PC-9 (cell line): ENCODE measurements around the gene PRKX. TPM values are rescaled to one million over a fixed set of nuclear protein-coding genes. Genes with fewer than 3 reads are reported as not detected.
"Not testable (repeated sequence)": the region's sequence is repeated elsewhere in the genome, so short reads cannot be mapped to it uniquely, and the experiment has no call there.

Experiments used
- BruUV-seq: library from RNA; stranded (reverse); fragments of 400-500 nt; replicated peaks from 2 replicates; lab custom pipeline; 2021; lab: Mats Ljungman, UMichigan
- CTCF ChIA-PET: fragments of 300-600 bp; sonication (Branson Sonifier 250); formaldehyde crosslinking; loops from one replicate; lab custom pipeline; 2022; ENCODE audit warnings: antibody characterized with exemption; lab: Charles Lee
- POLR2A ChIA-PET: fragments of 300-600 bp; sonication (Branson Sonifier 250); formaldehyde crosslinking; loops from one replicate; lab custom pipeline; 2022; ENCODE audit warnings: antibody characterized with exemption; ENCODE audit not compliant: unreplicated experiment; lab: Charles Lee
- DNase-seq, 2 experiments: peaks; one replicate each; pipeline versions ENCODE4 v3.0.0 to v3.0.0-alpha.2; 2015 to 2022; ENCODE audit warnings: mixed read lengths in 1 of 2
- H2AFZ ChIP-seq: fragments of 200-600 bp; sonication (generic); 2 replicates; pipeline ENCODE4 v1.8.1; 2017; ENCODE audit warnings: antibody characterized with exemption
- H3F3A ChIP-seq: fragments of 200-600 bp; sonication (generic); 2 replicates; pipeline ENCODE4 v1.8.1; 2017; ENCODE audit warnings: antibody characterized with exemption, mild to moderate bottlenecking, low read depth; ENCODE audit not compliant: insufficient read depth
- H3K27ac ChIP-seq: fragments of 200-600 bp; sonication (generic); 2 replicates; pipeline ENCODE4 v1.6.1; 2016; ENCODE audit warnings: mixed run types
- H3K27me3 ChIP-seq: fragments of 200-600 bp; sonication (generic); 2 replicates; pipeline ENCODE4 v1.6.1; 2016; ENCODE audit warnings: low read depth, mixed run types; ENCODE audit not compliant: insufficient read depth
- H3K36me3 ChIP-seq: fragments of 200-600 bp; sonication (generic); 2 replicates; pipeline ENCODE4 v1.6.1; 2016; ENCODE audit warnings: low read depth, mixed run types
- H3K4me1 ChIP-seq: fragments of 200-600 bp; sonication (generic); replicated peaks from 2 replicates; pipeline ENCODE4 v1.6.1; 2016; ENCODE audit warnings: mixed run types; ENCODE audit not compliant: insufficient read depth
- H3K4me2 ChIP-seq: fragments of 200-600 bp; sonication (generic); 2 replicates; pipeline ENCODE4 v1.6.1; 2017; ENCODE audit warnings: mixed run types
- H3K4me3 ChIP-seq: fragments of 200-600 bp; sonication (generic); 2 replicates; pipeline ENCODE4 v1.6.1; 2016; ENCODE audit warnings: mixed run types
- H3K79me2 ChIP-seq: fragments of 200-600 bp; sonication (generic); 2 replicates; pipeline ENCODE4 v1.6.1; 2017; ENCODE audit warnings: low read depth, mixed run types
- H3K9me2 ChIP-seq: fragments of 200-600 bp; sonication (generic); 2 replicates; pipeline ENCODE4 v1.8.1; 2017; ENCODE audit warnings: mild to moderate bottlenecking; ENCODE audit not compliant: insufficient read depth
- H3K9me3 ChIP-seq: fragments of 200-600 bp; sonication (generic); 2 replicates; pipeline ENCODE4 v1.8.1; 2016; ENCODE audit warnings: low read depth; ENCODE audit not compliant: insufficient read depth
- H4K20me1 ChIP-seq: fragments of 200-600 bp; sonication (generic); 2 replicates; pipeline ENCODE4 v1.8.1; 2017; ENCODE audit not compliant: insufficient read depth
- CTCF ChIP-seq: fragments of 200-600 bp; sonication (generic); conservative IDR thresholded peaks from 2 replicates; pipeline ENCODE4 v1.6.1; 2017; ENCODE audit warnings: mixed run types, antibody characterized with exemption, mild to moderate bottlenecking, moderate library complexity
- EZH2 ChIP-seq: fragments of 200-600 bp; sonication (generic); IDR thresholded peaks from 2 replicates; pipeline ENCODE4 v1.8.0; 2017; ENCODE audit warnings: antibody characterized with exemption, low read depth
- intact Hi-C: fragments of 100-400 bp; cut with micrococcal nuclease; formaldehyde crosslinking; loops from one replicate; pipeline ENCODE4 v1.10.0; 2022; ENCODE audit not compliant: unreplicated experiment
- total RNA-seq: library from RNA; stranded (reverse); gene quantifications from 2 replicates; pipeline ENCODE4 v1.2.3, GENCODE V29; 2021

Gene PRKX
- total RNA-seq, 1 experiment from 2014 or later, result 31.5 TPM

DNA sequence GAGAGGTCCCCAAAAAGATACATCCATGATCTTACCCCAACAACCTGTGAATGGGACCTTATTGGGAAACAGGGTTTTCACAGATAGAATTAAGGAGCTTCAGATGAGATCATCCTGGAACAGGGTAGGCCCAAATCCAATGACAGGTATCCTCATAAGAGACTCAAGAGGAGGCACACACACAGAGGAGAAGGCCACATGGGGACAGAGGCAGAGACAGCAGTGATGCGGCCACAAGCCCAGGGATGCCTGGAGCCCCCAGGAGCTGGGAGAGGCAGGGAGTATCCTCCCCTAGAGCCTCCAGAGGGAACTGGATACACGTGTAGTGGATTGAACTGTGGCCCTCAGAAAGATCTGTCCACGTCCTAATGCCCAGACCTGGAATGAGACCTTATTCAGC lies 82.3 kb downstream of the PRKX start:
- BruUV-seq, result no TSS peak
- H3F3A ChIP-seq, result no peaks in the 10 kb centered on the region
- H3K4me1 ChIP-seq, result no peaks in the 10 kb centered on the region
- TF ChIP-seq EZH2 (no peak), CTCF (no peak)
- POLR2A ChIA-PET, result no interaction called here
- no peaks in the 10 kb centered on the region for H4K20me1 ChIP-seq
- no peak overlapping the region for H3K4me2 ChIP-seq
- H3K9me3 ChIP-seq, result no peaks in the 10 kb centered on the region
- no peaks in the 10 kb centered on the region for H3K79me2 ChIP-seq
- DNase-seq, result no peak
- no peak overlapping the region for H3K4me3 ChIP-seq
- no peak overlapping the region for H3K27ac ChIP-seq
- no peak overlapping the region for H2AFZ ChIP-seq
- intact Hi-C loops, result loop anchor here (10.0 kb wide), 1 partner anchor 756 kb away; no protein-coding TSS in a partner anchor
- H3K9me2 ChIP-seq, result no peaks in the 10 kb centered on the region
- no peaks in the 10 kb centered on the region for H3K27me3 ChIP-seq
- CTCF ChIA-PET, result interaction anchor here (0.7 kb wide), 1 partner anchor 756 kb away, joined by 11 read pairs; no protein-coding TSS in a partner anchor
- H3K36me3 ChIP-seq, result no peaks in the 10 kb centered on the region

GRCh38 chrX:3627594-3627993 lies 85.9 kb downstream of the PRKX start:
- BruUV-seq, result no TSS peak
- Histone ChIP-seq H4K20me1 (no peaks in the 10 kb centered on the region), H3K9me2 (no peaks in the 10 kb centered on the region), H3K36me3 (no peaks in the 10 kb centered on the region), H3F3A (no peaks in the 10 kb centered on the region), H3K9me3 (no peaks in the 10 kb centered on the region), H3K4me1 (no peaks in the 10 kb centered on the region), H3K4me2 (no peak overlapping the region), H3K27me3 (no peaks in the 10 kb centered on the region), H3K27ac (no peak overlapping the region), H3K79me2 (no peaks in the 10 kb centered on the region), H3K4me3 (no peak overlapping the region), H2AFZ (no peak overlapping the region)
- CTCF ChIA-PET, result no interaction called here
- intact Hi-C loops, result no loop called here
- TF ChIP-seq EZH2, result no peak
- TF ChIP-seq CTCF, result no peak
- POLR2A ChIA-PET, result no interaction called here
- no peak for DNase-seq

DNA sequence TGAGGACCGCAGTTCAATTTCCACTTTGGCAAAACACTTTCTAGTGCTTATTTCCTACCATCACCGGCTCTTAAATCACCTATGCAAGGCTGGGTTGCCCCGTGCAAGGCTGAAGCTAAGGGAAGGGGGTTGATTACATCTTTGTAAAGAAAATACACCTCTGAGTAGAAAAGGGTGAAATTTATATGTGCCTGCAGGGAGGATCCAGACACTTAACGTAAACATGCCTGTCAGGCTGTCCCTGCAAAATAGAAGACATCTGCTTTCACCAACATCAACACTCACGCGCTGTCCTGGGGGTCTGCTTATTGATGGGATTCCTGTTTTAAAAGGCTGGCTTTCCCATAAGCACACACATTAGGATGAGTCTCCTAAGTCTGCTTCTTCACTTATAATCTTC lies 92.0 kb downstream of the PRKX start:
- no peak overlapping the region for H3K4me3 ChIP-seq
- H2AFZ ChIP-seq, result no peak overlapping the region
- intact Hi-C loops, result no loop called here
- no peaks in the 10 kb centered on the region for H4K20me1 ChIP-seq
- H3F3A ChIP-seq, result no peaks in the 10 kb centered on the region
- no peaks in the 10 kb centered on the region for H3K9me2 ChIP-seq
- DNase-seq, result no peak
- no peak overlapping the region for H3K4me2 ChIP-seq
- H3K27me3 ChIP-seq, result no peaks in the 10 kb centered on the region
- H3K79me2 ChIP-seq, result no peaks in the 10 kb centered on the region
- H3K27ac ChIP-seq, result no peak overlapping the region
- no TSS peak for BruUV-seq
- ChIA-PET POLR2A (no interaction called here), CTCF (no interaction called here)
- TF ChIP-seq CTCF (no peak), EZH2 (no peak)
- H3K36me3 ChIP-seq, result no peaks in the 10 kb centered on the region
- H3K9me3 ChIP-seq, result no peaks in the 10 kb centered on the region
- H3K4me1 ChIP-seq, result no peaks in the 10 kb centered on the region

DNA sequence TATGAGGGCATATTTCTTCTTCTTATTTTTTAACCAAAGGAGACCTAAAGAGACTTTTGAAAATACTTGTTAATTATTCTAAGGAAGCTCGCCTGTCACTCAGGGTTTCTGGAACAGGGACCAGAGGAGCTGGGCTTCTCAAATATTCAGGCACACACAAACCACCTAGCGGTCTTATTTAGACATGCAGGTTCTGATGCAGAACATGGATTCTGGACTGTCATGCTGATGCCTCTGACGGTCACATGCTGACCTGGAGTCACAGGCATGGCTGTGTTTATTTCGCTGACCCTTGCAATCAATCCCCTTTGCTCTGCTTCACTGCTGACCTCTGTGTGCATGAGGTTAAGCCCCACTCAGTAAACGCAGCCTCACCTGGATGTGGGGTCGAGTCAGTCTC lies 101.7 kb downstream of the PRKX start:
- H3K4me2 ChIP-seq, H3K27ac ChIP-seq, DNase-seq, H3K9me3 ChIP-seq, CTCF ChIA-PET, H3K4me1 ChIP-seq, POLR2A ChIA-PET, H3K79me2 ChIP-seq, intact Hi-C loops, H3F3A ChIP-seq, H3K4me3 ChIP-seq, H3K27me3 ChIP-seq, H3K36me3 ChIP-seq, H4K20me1 ChIP-seq, H2AFZ ChIP-seq, H3K9me2 ChIP-seq, BruUV-seq: not testable (repeated sequence)
